Cardiac septum (tissue), 1 donor: ENCODE data around the gene ASIP. TPM values are rescaled to one million over a fixed set of nuclear protein-coding genes. Genes with fewer than 3 reads are reported as not detected.
"Not testable (repeated sequence)": the region's sequence is repeated elsewhere in the genome, so short reads cannot be mapped to it uniquely, and the experiment has no call there.

Experiments
- DNase-seq: peaks from one replicate; pipeline ENCODE4 v3.0.0-alpha.2; 2020; ENCODE audit warnings: low spot score
- intact Hi-C: fragments of 100-400 bp; cut with DNase I; formaldehyde crosslinking; loops from one replicate; pipeline ENCODE4 v1.14.0; 2022
- long read RNA-seq: library from polyadenylated mRNA; unstranded; transcript quantifications from one replicate; pipeline ENCODE4 v2.0.0, GENCODE V29; 2021
- total RNA-seq: library from RNA; stranded (reverse); fragmentation: NEBNext Ultra II Directional; extraction: Animal tissue kit (Norgen Biotek cat#: 25700); gene quantifications from one replicate; pipeline ENCODE4 v1.2.1, GENCODE V29; 2021
- donor health status: DM: no; HTN: no; CAD: no.

The ASIP gene, protein sequence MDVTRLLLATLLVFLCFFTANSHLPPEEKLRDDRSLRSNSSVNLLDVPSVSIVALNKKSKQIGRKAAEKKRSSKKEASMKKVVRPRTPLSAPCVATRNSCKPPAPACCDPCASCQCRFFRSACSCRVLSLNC
- total RNA-seq = 10.5 TPM
- long read RNA-seq, partial matches to known transcripts = 6 of 12 reads
- long read RNA-seq, other reads (novel, unspliced or antisense) = 6 of 12 reads

DNA sequence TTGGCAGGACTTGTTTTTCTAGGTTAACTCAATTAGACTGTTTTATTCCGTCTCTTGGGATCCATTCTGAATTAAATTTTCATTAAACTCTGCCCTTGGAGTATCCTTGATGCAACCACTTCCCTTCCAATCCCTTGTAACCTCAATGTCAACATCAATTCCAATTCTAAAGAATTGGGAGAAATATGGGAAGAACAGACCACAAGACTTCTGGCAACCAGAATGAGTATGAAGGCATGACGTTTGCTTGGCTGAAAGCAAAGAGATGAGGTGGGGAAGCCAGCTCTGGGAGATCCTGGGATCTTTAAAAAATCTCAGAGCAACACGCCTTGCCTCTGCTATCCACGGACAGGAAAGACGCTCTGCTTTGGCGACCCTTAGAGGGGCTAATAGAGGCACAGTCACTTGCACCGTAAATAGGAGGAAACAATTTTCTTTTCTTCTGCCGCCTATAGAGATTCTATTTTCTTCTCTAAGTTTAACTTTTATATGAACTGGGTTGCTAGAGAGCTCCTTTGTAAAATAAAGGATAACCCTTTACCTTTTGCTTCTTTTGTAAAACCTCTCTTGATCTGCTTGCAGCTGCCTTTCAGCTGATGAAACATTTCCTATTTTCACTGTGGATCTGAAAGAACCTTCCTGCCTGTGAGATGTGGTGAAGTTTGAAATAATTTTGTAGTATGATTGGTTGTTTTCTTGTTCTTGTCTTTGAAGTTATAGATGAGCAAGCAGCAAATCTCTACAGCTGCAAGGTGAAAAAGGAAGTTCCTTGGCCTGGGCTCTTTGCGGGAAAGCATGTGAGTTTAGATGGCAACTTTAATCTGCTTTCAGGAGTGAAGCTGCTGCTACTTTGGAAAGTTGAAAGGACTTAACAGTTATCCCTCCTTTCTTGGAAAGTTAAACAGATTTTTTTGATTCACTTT is at the start of gene ASIP:
Gene ASIP (plus strand): TSS at position 731 of the 923 bp plus-strand sequence. CDS start 18,952 bp downstream, outside the sequence.
- no peak for DNase-seq
- intact Hi-C loops = no loop called here

DNA sequence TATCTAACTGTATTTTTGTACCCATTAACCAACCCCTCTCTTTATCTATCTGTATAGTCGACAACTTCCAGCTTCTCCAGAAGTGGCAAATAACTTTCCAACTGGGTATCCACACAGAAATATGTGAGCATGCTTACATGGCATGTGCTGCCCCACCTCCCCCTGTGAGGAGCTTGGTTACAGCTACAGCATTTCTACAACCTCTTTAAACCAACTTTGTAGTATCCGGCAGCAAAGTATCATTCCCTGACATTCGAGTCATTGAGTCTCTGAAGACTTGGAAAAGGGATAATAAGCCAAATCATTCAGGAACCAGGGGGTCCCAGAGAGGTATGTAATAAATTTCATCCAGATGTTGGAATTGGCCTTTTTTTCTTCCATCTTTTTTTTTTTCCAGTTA is 48.2 kb upstream of the ASIP start:
- intact Hi-C loops = no loop called here
- DNase-seq = no peak

DNA sequence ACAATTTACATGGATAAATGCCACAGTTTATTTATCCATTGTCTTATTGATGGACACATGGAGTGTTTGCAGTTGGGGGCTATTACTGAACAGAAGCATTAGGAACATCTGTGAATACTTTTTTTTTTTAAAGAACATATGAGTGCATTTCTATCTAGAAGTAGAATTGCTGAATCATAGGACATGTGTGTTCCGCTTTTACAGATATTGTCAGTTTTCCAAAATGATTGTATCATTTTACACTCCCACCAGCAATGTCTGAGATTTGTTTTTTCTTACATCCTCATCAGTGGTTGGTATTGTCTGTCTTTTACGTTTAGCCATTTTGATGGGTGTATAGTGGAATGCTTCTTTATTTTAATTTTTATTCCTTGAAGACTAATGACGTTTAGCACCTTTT is 42.0 kb upstream of the ASIP start:
- DNase-seq = no peak
- intact Hi-C loops = no loop called here

DNA sequence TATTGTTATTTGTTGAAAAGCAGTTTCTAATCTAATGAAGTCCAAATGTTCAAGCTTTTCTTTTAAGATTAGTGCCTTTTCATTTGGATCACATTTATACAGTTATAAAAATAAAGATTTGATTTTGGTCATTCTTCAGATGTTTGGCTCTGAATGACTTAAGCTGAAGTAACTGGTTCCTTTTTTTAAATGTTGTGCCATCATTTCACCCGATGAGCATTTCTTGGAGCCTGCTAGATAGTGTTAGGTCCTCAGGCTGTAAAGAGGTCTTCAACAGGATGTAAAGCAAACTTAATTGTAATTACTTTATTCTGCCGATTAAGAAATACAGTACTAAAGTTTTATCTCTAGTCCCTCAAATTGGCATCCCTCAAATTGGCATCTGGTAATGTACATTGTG is 41.2 kb upstream of the ASIP start:
- DNase-seq = no peak
- intact Hi-C loops = no loop called here

DNA sequence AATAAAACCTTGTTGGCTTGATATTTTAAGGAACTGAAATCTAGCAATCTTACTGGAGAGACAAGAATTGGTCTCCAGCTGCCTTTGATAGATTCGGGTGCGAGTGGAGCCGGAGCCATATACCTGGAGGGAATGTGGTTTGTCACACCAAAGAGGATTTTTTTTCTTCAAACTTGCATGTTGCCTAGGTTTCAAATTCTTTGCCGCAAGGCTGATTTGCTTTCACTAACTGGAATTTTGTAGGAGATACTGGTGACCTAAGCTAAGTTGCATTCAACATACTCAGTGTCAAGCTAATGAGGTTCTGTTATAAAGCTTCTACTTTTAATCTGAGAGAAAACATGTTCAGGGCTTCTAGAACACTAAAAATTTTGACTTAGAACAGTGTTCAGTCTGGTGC is 39.7 kb upstream of the ASIP start:
- DNase-seq = no peak
- intact Hi-C loops = no loop called here

DNA sequence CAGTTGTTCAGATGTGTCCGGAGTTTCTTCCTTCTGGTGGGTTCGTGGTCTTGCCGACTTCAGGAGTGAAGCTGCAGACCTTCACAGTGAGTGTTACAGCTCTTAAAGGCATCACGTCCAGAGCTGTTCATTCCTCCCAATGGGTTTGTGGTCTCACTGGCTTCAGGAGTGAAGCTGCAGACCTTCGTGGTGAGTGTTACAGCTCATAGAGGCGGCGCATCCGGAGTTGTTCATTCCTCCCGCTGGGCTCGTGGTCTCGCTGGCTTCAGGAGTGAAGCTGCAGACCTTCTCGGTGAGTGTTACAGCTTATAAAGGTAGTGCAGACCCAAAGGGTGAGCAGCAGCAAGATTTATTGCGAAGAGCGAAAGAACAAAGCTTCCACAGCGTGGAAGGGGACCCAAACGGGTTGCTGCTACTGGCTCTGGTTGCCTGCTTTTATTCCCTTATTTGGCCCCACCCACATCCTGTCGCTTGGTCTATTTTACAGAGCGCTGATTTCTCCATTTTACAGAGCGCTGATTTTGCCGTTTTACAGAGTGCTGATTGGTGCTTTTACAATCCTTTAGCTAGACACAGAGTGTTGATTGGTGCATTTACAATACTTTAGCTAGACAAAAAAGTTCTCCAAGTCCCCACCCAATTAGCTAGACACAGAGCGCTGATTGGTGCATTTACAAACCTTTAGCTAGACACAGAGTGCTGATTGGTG is 35.9 kb upstream of the ASIP start:
- DNase-seq, intact Hi-C loops: not testable (repeated sequence)

DNA sequence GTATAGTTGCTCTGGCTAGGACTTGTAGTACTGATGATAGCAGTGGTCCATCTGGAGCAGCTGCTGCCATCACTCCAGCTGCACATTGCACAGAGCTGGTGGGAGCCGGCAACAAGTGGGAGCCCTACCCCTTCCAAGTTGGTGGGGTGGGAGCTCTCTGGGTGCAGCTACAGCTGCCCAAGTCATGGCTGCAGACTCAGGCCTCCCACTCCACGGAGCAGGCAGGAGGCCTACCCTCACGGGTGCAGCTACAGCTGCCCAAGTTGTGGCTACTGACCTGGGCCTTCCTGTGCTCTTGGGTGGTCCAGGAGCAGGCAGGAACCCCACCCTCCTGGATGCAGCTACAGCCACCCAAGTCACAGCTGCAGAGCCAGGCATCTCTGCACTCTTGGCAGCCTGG is 32.1 kb upstream of the ASIP start:
- DNase-seq = no peak
- intact Hi-C loops = no loop called here

DNA sequence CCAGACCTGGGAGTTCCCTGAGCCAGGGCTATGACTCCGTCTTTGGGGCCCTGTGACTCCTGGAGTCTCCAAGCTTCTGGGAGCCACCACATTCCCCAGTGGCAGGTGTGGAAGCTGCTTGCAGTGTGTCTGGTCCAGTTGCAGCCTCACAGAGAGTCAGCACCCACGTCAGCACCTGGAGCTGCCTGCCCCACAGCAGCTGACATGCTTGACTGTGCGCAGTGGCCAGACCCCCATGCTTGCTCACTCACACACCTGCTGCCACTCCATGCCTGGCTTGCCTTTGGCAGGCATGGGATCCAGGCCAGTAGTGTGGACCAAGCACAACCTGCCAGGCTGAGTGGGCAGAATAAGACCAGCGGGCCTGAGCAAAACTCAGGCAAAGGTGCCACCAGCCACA is 31.0 kb upstream of the ASIP start:
- intact Hi-C loops = no loop called here
- no peak for DNase-seq

DNA sequence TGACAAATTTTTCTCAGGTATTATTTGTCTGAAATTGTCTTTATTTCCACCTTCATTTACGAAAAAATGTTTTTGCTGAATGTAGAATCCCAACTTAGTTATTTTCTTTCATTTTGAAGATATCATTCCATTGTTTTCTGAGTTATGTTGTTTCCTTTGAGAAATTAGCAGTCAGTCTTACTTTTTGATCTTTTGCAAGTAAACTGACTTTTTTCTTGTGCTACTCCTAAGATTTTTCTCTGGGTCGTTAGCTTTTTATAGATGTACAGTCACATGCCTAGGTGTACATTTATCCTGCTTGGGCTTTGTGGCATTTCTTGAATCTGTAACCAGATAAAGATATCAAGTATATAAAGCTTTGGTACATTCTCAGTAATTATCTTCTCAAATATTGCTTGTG is 29.6 kb upstream of the ASIP start:
- DNase-seq = no peak
- intact Hi-C loops = no loop called here

DNA sequence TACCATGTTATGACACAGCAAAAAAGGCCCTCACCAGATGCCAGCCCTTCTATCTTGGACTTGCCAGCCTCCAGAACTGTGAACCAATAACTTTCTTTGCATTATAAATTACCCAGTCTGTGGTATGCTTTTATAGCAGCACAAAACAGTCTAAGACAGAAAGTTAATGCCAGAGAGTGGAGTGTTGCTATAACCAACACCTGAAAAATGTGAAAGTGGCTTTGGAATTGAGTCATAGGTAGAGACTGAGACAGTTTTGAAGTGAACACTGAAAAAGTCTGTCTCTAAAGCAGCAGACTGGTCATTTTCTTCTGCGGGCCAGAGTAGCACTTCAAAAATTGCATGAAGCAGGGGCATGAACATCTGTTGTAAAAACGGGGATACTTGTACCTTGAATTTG is 28.0 kb upstream of the ASIP start:
- intact Hi-C loops = no loop called here
- no peak for DNase-seq

DNA sequence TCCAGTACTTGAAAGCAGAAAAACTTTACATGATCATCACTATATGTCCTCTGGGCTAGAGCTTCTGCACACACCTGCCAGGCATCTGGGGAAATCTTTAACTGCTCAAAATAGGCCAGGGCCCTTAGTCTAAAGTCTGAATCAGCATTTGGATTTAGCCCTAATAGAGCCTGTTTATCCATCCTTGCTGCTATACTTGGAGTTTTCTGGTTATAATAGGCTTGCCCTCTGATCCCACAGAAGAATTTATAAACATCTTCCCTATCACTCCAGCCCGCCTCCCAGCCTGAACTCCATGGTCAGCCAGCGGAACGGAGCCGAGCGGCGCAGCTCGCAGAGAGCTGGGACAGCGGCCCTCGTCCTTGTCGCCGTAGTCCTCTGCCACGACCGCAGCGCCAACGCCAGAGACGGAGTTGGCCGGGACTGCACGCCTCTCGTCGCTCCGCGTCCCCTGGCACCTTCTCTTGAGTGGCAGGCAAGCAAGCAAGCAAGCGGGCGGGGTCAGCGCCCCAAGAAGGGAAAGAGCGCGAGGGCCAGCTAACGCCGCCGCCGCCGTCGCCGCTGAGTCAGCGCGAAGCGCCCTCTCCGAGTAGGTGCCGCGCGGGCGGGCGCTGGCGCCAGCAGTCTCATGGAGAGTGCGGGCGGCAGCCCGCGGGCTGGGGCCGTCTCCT is 25.4 kb upstream of the ASIP start:
- DNase-seq = peak; percentile 93
- intact Hi-C loops = no loop called here

DNA sequence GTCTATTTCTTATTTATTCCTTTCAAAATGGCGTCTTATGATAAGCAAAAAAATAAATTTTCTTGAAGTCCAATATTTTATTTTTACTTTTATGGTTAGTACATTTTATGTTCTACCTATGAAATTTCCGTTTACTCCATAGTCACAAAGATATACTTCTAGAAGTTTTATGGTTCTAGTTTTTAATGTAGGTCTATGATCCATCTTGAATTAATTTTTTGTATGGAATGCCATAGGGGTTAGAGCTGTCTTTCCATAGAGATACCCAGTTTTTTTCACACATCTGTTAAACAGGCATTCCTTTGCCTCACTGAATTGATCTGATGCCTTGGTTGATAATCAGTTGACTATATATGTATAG is 24.9 kb upstream of the ASIP start:
- intact Hi-C loops = no loop called here
- DNase-seq = no peak

DNA sequence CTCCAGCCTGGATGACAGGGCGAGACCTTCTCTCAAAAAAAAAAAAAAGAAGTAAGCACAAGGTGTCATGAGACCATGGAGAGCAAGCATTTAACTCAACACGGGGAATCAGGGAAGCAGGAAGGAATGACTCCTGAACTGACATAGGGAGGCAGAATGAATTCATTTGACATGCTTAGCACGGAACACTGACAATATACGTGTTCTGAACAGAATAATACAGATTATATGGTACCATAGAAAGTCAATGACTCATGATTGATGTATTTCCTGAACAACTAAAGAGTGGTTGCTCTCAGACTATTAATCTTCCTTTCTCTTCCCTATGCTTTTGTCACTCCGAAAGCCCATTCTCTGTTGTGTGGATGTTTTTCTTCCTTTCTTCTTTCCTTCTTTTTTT is 20.7 kb upstream of the ASIP start:
- DNase-seq = no peak
- intact Hi-C loops = no loop called here

DNA sequence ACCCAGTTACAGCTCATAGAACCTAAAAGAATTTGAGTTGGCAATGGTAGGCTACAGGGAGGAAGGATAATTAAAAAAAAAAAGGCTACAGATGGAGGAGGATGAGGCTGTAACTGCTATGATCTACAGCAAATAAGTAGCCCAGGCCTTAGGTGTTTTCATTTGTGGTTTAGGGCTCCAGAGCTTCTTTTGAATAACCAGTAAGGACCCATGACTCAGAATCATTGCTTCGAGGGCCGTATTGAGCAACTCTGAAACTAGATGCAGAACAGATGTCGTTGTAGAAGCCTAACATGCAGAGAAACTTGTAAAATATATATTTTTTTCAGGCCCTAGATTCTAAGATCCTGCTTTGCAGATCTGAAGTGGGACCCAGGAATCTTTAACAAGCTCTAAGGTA is 19.0 kb upstream of the ASIP start:
- intact Hi-C loops = no loop called here
- DNase-seq = no peak

DNA sequence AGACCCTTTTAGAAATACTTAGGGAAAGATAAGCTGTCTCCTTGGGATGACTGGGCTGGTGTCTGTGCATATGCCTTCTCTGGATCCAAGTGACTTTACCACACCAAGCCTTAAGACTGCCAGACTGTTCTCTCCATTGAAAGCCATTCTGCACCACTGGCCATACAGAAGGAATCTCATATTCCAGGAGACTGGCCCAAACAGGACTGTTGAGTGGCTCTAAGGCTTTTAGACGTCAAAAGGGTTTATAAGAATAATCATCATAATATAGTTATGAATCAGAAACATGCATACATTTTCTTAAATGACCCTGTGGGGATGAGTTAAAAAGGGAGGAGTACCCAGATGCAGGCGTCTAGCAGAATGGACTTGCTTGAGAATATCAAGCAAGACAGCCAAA is 17.0 kb upstream of the ASIP start:
- DNase-seq, intact Hi-C loops: not testable (repeated sequence)

DNA sequence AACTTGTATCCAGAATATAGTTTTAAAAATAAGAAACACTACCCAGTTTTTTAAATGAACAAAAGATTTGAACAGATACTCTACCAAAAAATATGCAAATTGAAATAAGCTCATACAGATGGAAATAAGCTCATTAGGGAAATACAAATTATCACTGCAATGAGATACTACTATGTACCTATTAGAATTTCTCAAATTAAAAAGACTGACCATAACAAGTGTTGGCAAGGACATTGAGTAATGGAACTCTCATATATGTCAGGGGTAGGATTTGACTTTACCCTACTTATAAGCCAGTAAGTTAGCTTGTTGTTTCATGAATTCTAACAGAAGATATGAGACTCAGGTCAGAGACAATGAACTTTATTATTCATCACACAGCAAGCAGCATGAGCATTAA is 9.6 kb upstream of the ASIP start:
- DNase-seq = no peak
- intact Hi-C loops = no loop called here

DNA sequence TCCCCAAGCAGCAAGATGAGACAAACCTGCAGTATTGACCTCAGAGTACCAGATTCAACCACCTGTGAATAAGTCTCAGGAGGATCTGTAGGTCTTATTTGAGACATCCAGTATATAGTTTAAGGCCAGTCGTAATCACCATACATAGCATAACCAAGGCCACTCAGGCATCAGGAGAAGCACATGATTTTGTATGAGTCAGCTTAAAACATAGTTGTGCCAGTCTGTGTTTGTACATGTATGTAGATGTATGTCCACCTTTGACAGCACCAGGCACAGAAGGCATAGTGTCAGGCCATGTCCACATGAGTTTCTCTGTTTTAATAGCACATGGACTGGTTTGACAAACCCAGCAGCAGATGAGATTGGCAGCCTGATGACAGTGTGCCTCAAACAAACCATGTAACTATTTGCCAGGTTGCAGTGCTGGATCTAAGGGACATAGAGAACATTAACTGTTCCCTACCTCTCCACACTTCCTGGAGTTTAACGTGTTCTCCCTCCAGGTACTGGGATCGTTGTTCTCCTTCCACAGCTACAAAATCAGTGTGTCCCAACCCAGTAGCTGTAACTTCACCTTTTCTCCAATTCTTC is 8.6 kb upstream of the ASIP start:
- intact Hi-C loops = no loop called here
- DNase-seq = no peak

DNA sequence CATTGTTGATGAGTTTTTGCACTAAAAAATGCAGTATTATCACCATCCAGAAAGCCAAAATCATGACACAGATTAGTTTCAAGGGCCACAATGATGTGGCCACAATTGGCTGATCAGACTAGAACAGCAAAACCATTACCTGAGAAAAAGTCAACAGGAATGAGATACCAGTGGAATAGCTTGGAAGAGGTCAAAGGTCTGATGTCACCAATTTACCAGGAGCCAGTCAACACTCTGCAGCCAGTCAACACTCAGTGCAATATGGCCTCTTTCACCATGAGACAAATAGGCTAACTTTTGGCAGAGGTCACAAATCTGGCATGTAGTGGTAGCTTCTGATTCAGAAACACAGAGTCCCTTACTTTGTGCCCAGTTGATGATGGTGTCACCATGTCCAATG is 7.5 kb upstream of the ASIP start:
- intact Hi-C loops = no loop called here
- DNase-seq = no peak

DNA sequence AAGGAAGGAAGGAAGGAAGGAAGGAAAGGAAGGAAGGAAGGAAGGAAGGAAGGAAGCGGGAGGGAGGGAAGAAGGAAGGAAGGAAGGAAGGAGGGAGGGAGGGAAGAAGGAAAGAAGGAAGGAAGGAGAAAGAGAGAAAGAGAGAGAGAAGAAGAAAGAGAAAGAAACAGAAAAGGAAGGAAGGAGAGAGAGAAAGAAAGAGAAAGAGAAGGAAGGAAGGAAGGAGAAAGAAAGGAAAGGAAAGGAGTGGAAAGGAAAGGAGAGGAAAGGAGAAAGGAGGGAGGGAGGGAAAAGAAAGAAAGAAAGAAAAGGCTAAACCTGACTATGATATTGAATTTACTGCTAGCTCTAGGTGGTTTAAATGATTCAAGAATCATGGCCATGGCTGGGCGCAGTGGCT is 5.3 kb upstream of the ASIP start:
- intact Hi-C loops = no loop called here
- no peak for DNase-seq

DNA sequence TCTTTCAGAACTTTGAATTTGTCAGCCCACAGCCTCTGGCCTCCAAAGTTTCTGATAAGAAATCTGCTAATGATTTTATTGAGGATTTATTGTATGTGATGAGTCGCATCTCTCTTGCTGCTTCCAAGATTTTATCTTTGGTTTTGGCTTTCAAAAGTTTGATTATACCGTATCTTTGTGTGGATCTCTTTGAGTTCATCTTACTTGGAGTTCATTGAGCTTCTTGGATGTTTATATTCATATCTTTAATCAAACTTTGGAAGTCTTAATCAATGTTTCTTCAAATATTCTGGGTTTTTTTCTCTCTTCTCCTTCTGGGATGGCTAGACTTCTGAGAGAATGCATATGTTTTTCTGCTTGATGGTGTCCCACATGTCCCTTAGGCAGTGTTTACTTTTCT is 3.3 kb upstream of the ASIP start:
- DNase-seq = no peak
- intact Hi-C loops = no loop called here
